GM12878 (cell line): Measurements from ENCODE around the gene PTPRD. TPM values are rescaled to one million over a fixed set of nuclear protein-coding genes. Genes with fewer than 3 reads are reported as not detected.

Source experiments
- ATAC-seq: fragments of 200-7000 bp; cut with Tn5 transposase; 3 replicates; pipeline ENCODE4 v1.9.1; 2020; ENCODE audit warnings: mild to moderate bottlenecking, moderate library complexity
- BruUV-seq: library from RNA; stranded (reverse); fragments of 400-500 nt; replicated peaks from 2 replicates; lab custom pipeline; 2021; lab: Mats Ljungman, UMichigan
- CTCF ChIA-PET: fragments of 300-600 bp; sonication (Branson Sonifier 250); formaldehyde crosslinking; extraction: SDS; loops from one replicate; lab custom pipeline; 2021; ENCODE audit warnings: inconsistent platforms; lab: Yijun Ruan, JAX
- POLR2A ChIA-PET: fragments of 350-600 bp; formaldehyde crosslinking; extraction: SDS; loops from one replicate; lab custom pipeline; 2021; ENCODE audit warnings: inconsistent platforms; lab: Charles Lee
- RAD21 ChIA-PET: fragments of 300-600 bp; sonication (Branson Sonifier 250); formaldehyde crosslinking; loops from one replicate; lab custom pipeline; 2023; ENCODE audit warnings: antibody characterized with exemption; ENCODE audit not compliant: unreplicated experiment; lab: Charles Lee
- SMC1A ChIA-PET: fragments of 300-600 bp; sonication (Branson Sonifier 250); formaldehyde crosslinking; loops from one replicate; lab custom pipeline; 2023; ENCODE audit not compliant: unreplicated experiment, uncharacterized antibody; lab: Charles Lee
- DNase-seq: peaks from one replicate; pipeline ENCODE4 v3.0.0-alpha.2; 2011; ENCODE audit warnings: low read depth, low spot score
- FAIRE-seq: peaks from 3 replicates; lab custom pipeline; 2011; peaks lifted over from hg19 to GRCh38; lab: Jason Lieb, UNC
- H2AFZ ChIP-seq: 2 replicates; pipeline ENCODE4 v1.6.0; 2011; ENCODE audit warnings: low read depth, low read length, control low read depth; ENCODE audit not compliant: control insufficient read depth
- H3K27ac ChIP-seq: 2 replicates; pipeline ENCODE4 v1.5.1; 2011; ENCODE audit warnings: control low read depth; ENCODE audit not compliant: control insufficient read depth, insufficient read depth
- H3K27me3 ChIP-seq, 2 experiments: replicated peaks in 1 of 2; 2 replicates each; pipeline versions ENCODE4 v1.6.0 to v1.6.1; 2011; ENCODE audit warnings: low read length in 1 of 2; ENCODE audit not compliant: control insufficient read depth in 2 of 2, insufficient read depth in 2 of 2
- H3K36me3 ChIP-seq, 2 experiments: 2 replicates each; pipeline ENCODE4 v1.5.1; 2011; ENCODE audit warnings: low read length in 1 of 2; ENCODE audit not compliant: control insufficient read depth in 2 of 2, insufficient read depth in 2 of 2
- H3K4me1 ChIP-seq: 2 replicates; pipeline ENCODE4 v1.6.1; 2011; ENCODE audit warnings: mild to moderate bottlenecking, low read length, moderate library complexity, mixed read lengths; ENCODE audit not compliant: control insufficient read depth, insufficient read depth
- H3K4me2 ChIP-seq: 2 replicates; pipeline ENCODE4 v1.6.0; 2011; ENCODE audit warnings: control low read depth; ENCODE audit not compliant: control insufficient read depth, insufficient read depth
- H3K4me3 ChIP-seq: fragments of 200-600 bp; sonication (generic); 2 replicates; pipeline ENCODE4 v1.5.1; 2016
- H3K79me2 ChIP-seq: 2 replicates; pipeline ENCODE4 v1.6.0; 2011; ENCODE audit warnings: low read length; ENCODE audit not compliant: control insufficient read depth, insufficient read depth
- H3K9ac ChIP-seq: 2 replicates; pipeline ENCODE4 v1.8.0; 2011; ENCODE audit warnings: low read length, control low read depth, mixed read lengths; ENCODE audit not compliant: control insufficient read depth, insufficient read depth
- H3K9me3 ChIP-seq: replicated peaks from 3 replicates; pipeline ENCODE4 v1.5.1; 2011; ENCODE audit warnings: mild to moderate bottlenecking, low read length; ENCODE audit not compliant: control insufficient read depth, insufficient read depth
- H4K20me1 ChIP-seq: 2 replicates; pipeline ENCODE4 v1.6.0; 2011; ENCODE audit not compliant: control insufficient read depth, insufficient read depth
- BACH1 ChIP-seq: fragments of 450-650 bp; IDR thresholded peaks from 2 replicates; pipeline ENCODE4 v1.6.1; 2017; ENCODE audit warnings: mild to moderate bottlenecking, borderline replicate concordance
- BMI1 ChIP-seq: fragments of 450-650 bp; IDR thresholded peaks from 2 replicates; pipeline ENCODE4 v1.6.1; 2016; ENCODE audit warnings: mild to moderate bottlenecking, moderate library complexity, borderline replicate concordance
- CBFB ChIP-seq: IDR thresholded peaks from 2 replicates; pipeline ENCODE4 v1.6.1; 2016; ENCODE audit warnings: antibody characterized with exemption, low read depth
- CHD1 ChIP-seq: IDR thresholded peaks from 2 replicates; pipeline ENCODE4 v1.6.1; 2012; ENCODE audit warnings: low read depth, low read length, improper control_type of control experiment
- CHD2 ChIP-seq: IDR thresholded peaks from 2 replicates; pipeline ENCODE4 v1.6.1; 2011; ENCODE audit warnings: low read depth, low read length, improper control_type of control experiment, borderline replicate concordance
- HDAC6 ChIP-seq: fragments of 200-600 bp; sonication (generic); IDR thresholded peaks from one replicate; pipeline ENCODE4 v1.8.0; 2017; ENCODE audit warnings: antibody characterized with exemption; ENCODE audit not compliant: unreplicated experiment
- MXI1 ChIP-seq: fragments of 150-350 bp; IDR thresholded peaks from 2 replicates; pipeline ENCODE4 v1.6.1; 2011; ENCODE audit warnings: low read depth, mild to moderate bottlenecking, inconsistent platforms, low read length, improper control_type of control experiment
- YY1 ChIP-seq: IDR thresholded peaks from 2 replicates; pipeline ENCODE4 v1.6.1; 2011; ENCODE audit warnings: low read depth, mild to moderate bottlenecking, low read length
- WGBS: methylation state at CpG from one replicate; pipeline ENCODE4 v1.1.6; 2016; ENCODE audit warnings: low lambda C conversion rate; ENCODE audit not compliant: insufficient replicate concordance, insufficient coverage; ENCODE audit errors: missing lambda C conversion rate; 5-methylcytosine and 5-hydroxymethylcytosine counted together
- in situ Hi-C: fragments of 300-500 bp; cut with MboI; formaldehyde crosslinking; loops from 9 replicates; pipeline ENCODE4 v1.14.3; 2018; ENCODE audit warnings: mixed read lengths
- intact Hi-C: fragments of 100-400 bp; cut with micrococcal nuclease; formaldehyde crosslinking; loops from one replicate; pipeline ENCODE4 v1.14.2; 2022; ENCODE audit not compliant: unreplicated experiment
- polyA plus RNA-seq, 11 experiments: library from polyadenylated mRNA; depleted of rRNA in 4 of 11; unstranded in 6 of 11; stranded (reverse) in 5 of 11; fragments of >200 nt; fragmentation: Nextera tagmentation in 4 of 11; fragmentation: Illumina TruSeq in 1 of 11; extraction: Ambion mirVana in 4 of 11; extraction: Trizol in 1 of 11; gene quantifications; 1 replicate in 1 of 11; 2 replicates in 10 of 11; pipeline versions ENCODE4 v1.2.1 to v1.2.3, GENCODE V29; 2011 to 2016; ENCODE audit warnings: inconsistent platforms in 2 of 11, missing spikeins in 2 of 11, low read depth in 1 of 11
- total RNA-seq, 4 experiments: library from RNA; depleted of rRNA in 3 of 4; stranded (reverse); fragments of >200 nt in 3 of 4; fragmentation: Illumina TruSeq in 1 of 4; extraction: Trizol in 1 of 4; gene quantifications; 2 replicates each; pipeline versions ENCODE4 v1.2.1 to v1.2.3, GENCODE V29; 2013 to 2021
- TF ChIP-seq, protein P1 (sequence below): fragments of 450-650 bp; IDR thresholded peaks from 2 replicates; pipeline ENCODE4 v1.6.1; 2017; ENCODE audit warnings: mild to moderate bottlenecking
- TF ChIP-seq, protein P2 (sequence below): IDR thresholded peaks from 2 replicates; pipeline ENCODE4 v1.6.1; 2011; ENCODE audit warnings: low read depth, mild to moderate bottlenecking, low read length, moderate library complexity, borderline replicate concordance; ENCODE audit errors: extremely low read depth
- TF ChIP-seq, protein P3 (sequence below): IDR thresholded peaks from 2 replicates; pipeline ENCODE4 v1.6.1; 2012; ENCODE audit warnings: improper control_type of control experiment, low read depth, low read length; ENCODE audit not compliant: insufficient replicate concordance

Gene PTPRD
- total and polyA plus RNA-seq, 10 of the 15 experiments (the other 5 are each of a cell fraction or from before 2014, with no cell fraction given) = under 0.01 to 0.05 (median 0.01) TPM; not detected in 7

DNA sequence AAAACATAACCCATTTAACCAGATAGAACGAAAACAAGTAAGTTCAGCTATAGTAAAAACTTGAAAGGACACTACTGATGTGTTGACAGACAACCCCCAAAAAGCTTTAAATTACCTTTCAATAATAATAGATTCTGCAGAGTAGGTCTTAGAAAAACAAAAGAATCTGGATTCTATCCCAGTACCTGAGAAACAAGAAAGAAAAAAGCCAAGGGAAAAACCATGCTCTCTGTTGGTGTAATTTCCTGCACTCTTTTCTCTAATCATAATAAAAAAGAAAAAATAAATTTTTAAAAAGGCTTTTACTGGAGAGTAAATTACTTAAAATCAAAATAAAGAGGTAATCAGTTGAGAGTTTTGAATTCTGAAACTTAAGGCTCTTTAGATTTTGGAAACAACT, 1090.4 kb downstream of the PTPRD start:
- DNase-seq = no peak
- Histone ChIP-seq H3K27me3 (no peaks in the 10 kb centered on the region), H3K79me2 (no peaks in the 10 kb centered on the region), H3K4me2 (no peak overlapping the region), H3K4me1 (no peaks in the 10 kb centered on the region), H2AFZ (no peak overlapping the region), H3K9ac (no peak overlapping the region), H3K9me3 (no peaks in the 10 kb centered on the region), H3K4me3 (no peak overlapping the region), H3K27ac (no peak overlapping the region), H3K36me3 (no peaks in the 10 kb centered on the region), H4K20me1 (no peaks in the 10 kb centered on the region)
- no peak for FAIRE-seq
- ChIA-PET POLR2A (no interaction called here), CTCF (no interaction called here), SMC1A (no interaction called here), RAD21 (no interaction called here)
- BruUV-seq = no TSS peak
- WGBS = 0% methylated on average over 1 of the region's 1 CpG
- in situ Hi-C loops = no loop called here
- TF ChIP-seq HDAC6 = no peak
- TF ChIP-seq, protein P1, sequence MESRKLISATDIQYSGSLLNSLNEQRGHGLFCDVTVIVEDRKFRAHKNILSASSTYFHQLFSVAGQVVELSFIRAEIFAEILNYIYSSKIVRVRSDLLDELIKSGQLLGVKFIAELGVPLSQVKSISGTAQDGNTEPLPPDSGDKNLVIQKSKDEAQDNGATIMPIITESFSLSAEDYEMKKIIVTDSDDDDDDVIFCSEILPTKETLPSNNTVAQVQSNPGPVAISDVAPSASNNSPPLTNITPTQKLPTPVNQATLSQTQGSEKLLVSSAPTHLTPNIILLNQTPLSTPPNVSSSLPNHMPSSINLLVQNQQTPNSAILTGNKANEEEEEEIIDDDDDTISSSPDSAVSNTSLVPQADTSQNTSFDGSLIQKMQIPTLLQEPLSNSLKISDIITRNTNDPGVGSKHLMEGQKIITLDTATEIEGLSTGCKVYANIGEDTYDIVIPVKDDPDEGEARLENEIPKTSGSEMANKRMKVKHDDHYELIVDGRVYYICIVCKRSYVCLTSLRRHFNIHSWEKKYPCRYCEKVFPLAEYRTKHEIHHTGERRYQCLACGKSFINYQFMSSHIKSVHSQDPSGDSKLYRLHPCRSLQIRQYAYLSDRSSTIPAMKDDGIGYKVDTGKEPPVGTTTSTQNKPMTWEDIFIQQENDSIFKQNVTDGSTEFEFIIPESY = no peak
- no peak for TF ChIP-seq YY1
- TF ChIP-seq, protein P2, sequence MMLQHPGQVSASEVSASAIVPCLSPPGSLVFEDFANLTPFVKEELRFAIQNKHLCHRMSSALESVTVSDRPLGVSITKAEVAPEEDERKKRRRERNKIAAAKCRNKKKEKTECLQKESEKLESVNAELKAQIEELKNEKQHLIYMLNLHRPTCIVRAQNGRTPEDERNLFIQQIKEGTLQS = no peak
- TF ChIP-seq CHD2 = no peak
- no peak for TF ChIP-seq BMI1
- TF ChIP-seq CHD1 = no peak
- TF ChIP-seq BACH1 = no peak
- TF ChIP-seq, protein P3, sequence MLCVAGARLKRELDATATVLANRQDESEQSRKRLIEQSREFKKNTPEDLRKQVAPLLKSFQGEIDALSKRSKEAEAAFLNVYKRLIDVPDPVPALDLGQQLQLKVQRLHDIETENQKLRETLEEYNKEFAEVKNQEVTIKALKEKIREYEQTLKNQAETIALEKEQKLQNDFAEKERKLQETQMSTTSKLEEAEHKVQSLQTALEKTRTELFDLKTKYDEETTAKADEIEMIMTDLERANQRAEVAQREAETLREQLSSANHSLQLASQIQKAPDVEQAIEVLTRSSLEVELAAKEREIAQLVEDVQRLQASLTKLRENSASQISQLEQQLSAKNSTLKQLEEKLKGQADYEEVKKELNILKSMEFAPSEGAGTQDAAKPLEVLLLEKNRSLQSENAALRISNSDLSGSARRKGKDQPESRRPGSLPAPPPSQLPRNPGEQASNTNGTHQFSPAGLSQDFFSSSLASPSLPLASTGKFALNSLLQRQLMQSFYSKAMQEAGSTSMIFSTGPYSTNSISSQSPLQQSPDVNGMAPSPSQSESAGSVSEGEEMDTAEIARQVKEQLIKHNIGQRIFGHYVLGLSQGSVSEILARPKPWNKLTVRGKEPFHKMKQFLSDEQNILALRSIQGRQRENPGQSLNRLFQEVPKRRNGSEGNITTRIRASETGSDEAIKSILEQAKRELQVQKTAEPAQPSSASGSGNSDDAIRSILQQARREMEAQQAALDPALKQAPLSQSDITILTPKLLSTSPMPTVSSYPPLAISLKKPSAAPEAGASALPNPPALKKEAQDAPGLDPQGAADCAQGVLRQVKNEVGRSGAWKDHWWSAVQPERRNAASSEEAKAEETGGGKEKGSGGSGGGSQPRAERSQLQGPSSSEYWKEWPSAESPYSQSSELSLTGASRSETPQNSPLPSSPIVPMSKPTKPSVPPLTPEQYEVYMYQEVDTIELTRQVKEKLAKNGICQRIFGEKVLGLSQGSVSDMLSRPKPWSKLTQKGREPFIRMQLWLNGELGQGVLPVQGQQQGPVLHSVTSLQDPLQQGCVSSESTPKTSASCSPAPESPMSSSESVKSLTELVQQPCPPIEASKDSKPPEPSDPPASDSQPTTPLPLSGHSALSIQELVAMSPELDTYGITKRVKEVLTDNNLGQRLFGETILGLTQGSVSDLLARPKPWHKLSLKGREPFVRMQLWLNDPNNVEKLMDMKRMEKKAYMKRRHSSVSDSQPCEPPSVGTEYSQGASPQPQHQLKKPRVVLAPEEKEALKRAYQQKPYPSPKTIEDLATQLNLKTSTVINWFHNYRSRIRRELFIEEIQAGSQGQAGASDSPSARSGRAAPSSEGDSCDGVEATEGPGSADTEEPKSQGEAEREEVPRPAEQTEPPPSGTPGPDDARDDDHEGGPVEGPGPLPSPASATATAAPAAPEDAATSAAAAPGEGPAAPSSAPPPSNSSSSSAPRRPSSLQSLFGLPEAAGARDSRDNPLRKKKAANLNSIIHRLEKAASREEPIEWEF = no peak
- no peak for TF ChIP-seq CBFB
- TF ChIP-seq MXI1 = no peak
- TF ChIP-seq, all 136 proteins: peak for 0
- no peak for ATAC-seq
- intact Hi-C loops = no loop called here
